HG03108 (cell line): ENCODE measurements around the gene CAV3.

Source experiments
- ATAC-seq: cut with Tn5 transposase; IDR thresholded peaks from one replicate; pipeline ENCODE4 v1.9.1; 2021; ENCODE audit warnings: moderate library complexity; ENCODE audit not compliant: unreplicated experiment

CAV3 gene

GRCh38 chr3:8784676-8785435 is 51.3 kb downstream of the CAV3 start:
- no peak for ATAC-seq

- ATAC-seq = no peak
Observed at GRCh38 chr3:8790529-8790928, 56.9 kb downstream of the CAV3 start.

- ATAC-seq = no peak
Observed at GRCh38 chr3:8793242-8793641, 59.6 kb downstream of the CAV3 start.

DNA sequence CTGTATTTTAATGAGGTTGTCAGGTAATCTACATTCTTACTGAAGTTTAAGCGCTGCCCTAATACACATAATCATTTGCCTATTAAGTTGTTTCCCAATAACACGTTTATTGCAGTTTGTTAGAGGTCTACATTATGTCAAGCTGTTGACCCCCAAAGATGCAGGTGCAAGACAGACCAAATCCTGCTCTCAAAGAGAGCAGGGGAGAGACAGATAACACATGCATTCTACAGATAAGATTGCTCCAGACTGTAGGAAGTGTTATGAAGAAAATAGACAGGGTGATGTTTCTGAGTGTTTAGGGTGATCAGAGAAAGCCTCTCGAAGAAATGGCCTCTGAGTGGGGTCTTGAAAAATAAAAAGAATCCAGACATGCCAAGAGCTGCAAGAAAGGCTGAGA is 60.6 kb downstream of the CAV3 start:
- ATAC-seq = no peak
